Endometrial microvascular endothelial cells (primary cell): ENCODE measurements around the gene ITPKB. TPM values are rescaled to one million over a fixed set of nuclear protein-coding genes. Genes with fewer than 3 reads are reported as not detected.

ENCODE experiments used
- in situ Hi-C: cut with HindIII; loops from 2 replicates; pipeline ENCODE4 v1.10.0; 2017; ENCODE audit warnings: low sequenced_read_pairs, low pct_unique_long_range_greater_than_20kb; ENCODE audit errors: inconsistent ontology term
- total RNA-seq: library from RNA; depleted of rRNA; stranded (reverse); fragments of >200 nt; gene quantifications from one replicate; pipeline ENCODE4 v1.2.3, GENCODE V29; 2015; ENCODE audit errors: inconsistent ontology term

The ITPKB gene
- total RNA-seq, 1 donor from 2014 or later: 16.2 TPM

DNA sequence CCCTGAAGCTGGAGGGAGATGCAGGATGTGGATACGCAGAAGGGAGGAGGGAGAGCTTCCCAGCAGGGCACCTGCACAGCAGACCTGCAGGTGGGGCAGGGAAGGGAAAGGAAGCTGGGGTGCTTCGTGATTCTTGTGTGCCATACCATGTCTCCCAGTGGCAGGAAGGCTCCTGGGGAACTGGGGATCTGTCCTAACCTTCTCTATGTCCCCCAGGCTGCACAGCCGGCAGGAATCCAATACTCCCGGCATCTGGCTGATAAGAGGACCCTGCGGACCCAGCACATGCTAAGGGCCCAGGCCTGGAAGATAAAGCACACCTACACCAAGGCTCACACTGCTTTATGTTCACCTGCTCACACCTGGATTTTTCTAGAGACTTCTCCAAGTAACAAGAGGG is 79.4 kb downstream of the ITPKB start:
- in situ Hi-C loops: no loop called here

DNA sequence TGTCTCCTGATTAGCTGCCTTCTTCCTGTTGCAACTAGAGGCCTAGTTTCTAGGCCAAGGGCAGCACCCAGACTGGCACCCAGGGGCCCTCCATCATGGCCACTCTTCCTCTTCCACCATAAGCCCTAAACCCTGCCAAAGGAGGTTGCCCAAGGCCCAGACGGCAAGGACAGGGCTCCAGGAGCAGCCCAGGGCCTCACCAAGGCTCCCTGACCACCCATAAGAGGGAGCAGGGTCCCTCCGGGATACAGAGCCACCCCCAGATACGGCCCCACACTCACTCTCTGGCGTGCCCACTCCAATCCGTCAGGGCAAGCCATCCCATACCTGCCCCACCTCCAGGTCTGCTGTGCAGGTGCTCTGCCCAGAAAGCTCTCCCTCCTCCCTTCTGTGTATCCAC is 79.9 kb downstream of the ITPKB start:
- in situ Hi-C loops: no loop called here

DNA sequence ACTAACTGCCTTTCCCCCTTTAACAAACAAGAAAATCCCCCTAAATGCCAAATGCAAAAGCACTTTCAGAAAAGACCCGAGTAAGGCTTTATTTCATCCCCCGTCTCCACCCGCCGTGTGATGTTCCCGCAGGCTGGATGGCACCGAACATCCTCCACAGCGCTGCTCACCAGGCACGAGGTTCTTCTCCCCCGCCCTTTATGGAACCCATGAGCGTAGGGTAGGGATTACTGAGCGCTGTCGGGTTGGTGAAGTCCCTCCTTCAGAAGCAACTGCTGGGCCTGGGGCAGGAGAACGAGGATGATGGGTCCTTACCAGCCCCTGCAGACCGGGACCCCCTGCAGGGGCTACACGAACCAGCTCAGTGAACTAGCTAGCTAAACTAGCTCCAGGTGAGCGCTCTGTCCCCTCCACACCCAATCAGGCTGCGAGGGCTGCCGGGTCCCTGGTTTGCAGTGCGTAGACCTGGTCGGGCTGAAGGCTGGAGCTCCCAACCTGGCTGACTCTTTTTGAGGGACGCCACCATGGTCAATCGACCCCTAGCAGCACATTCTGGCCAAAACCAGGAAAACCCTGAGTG is 80.4 kb downstream of the ITPKB start:
- in situ Hi-C loops: no loop called here

DNA sequence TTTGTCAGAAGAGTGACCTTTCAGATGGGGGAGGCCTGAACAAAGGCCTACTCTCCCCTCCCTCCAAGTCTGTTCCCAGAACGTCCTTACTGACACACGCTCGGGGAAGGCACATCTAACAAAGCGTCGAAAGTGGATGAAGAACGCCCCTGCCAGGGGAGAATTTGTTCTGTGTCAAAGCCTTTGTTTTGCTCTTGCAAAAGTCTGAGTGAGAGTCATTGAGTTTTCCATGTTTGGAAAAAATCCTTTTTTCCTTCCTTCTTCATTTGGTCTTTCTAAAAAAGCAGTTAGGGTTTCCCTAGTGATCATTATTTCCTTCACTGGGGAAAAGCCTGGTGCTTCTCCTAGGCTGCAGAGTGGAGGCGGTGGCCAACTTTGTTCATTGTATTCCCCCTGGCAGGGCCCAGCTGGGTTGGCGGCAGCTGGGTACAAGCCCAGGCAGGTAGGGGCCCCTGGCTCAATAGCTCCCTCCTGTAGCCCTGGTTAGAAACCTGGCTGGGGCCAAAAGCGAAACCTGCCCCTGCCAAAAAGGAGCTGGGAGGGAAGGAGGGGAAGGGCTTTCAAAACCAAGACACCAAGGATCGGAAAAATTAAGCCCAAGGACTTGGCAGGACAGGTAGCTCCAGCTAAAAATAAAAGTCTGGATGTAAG is 81.1 kb downstream of the ITPKB start:
- in situ Hi-C loops: no loop called here

DNA sequence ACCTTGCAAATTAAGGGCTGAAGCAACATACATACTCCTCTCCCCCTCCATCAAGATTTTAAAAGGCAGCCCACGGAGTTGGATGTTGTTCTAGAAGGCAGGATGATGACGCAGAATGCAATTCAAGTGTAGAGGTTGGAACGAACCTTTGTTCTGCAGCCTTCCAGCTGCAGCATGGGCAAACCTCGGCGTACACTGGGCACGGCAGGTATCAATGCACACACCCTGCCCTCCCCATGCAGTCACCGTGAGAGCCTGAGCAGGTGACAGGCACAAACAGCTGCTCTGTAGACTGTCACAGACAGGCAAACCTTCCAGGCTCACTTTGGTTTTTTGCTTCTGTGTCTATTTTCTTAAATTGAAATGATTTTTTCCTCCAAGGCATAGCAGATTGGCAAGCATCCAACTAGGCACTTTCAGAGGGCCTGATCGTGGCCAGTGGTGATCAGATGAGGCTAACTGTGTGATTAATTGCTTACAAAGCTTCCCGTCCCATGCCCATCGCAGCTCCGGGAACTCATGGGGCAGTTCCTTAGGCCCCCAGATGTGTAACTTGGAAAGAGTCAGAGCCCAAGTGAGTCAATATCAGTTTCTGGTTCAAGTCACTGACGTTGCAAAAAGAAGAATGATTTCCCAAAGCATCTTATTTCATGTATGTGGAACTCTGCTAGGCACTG is 82.3 kb downstream of the ITPKB start:
- in situ Hi-C loops: no loop called here

DNA sequence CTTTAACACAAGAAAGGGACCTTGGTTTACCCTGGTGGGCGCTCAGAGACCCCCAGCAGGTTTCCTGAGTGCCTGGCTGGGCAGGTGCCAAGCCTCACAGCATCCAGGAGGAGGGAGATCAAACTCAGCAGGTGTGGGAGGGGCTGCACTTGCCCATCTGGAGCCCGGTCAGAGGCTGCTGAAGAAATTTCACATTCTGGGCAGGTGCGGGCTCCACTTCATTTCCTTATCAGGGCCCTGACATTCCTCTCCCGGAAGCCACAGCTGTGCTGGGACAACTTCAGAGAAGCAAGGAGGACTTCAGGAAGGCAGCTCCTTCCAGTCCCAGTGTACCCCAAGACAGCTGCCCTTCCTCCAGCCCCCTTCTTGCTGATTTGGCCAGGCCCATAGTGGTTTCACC is 82.9 kb downstream of the ITPKB start:
- in situ Hi-C loops: no loop called here

DNA sequence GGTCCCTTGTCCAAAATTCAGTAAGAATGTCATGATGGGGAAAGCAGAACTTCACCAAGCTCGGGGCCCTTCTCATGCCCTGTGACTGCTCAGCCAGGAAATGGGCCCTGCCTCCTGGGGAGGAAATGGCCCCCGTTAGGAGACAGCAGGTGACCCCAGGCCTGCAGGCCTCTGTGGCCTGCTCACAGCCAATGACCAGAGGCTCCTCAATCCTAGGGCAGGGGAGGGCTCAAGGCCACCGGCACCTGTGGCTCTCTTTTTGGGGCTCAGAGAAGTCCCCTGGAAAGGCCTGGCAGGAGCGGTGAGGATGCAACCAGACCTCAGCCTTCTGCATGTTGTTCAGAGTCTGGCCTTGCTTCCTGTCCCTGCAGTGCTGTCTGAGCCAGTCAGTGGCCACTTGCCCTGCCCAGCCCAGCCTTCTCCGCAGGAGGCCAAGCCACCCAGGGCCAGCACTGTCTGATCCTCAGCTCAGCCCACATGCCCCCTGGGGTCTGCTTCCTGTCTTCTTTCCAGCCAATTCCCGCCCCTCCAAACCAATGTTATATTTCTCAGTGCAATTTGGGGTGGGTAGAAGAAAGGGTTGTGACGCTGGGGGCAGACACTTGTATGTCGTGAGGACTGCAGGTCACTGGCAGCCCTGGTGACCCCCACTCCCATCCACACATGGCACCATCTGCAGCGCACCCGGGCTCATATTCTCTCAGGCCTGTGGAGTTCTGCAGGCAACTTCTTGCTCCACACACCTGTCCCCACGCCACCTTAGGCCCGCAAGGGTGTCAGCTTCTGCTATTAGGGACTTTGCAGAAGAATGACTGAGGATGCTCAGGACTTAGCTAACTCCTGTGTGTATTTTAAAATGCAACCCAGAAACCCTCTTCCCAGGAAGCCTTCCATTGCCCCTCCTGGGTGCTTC is 83.6 kb downstream of the ITPKB start:
- in situ Hi-C loops: no loop called here

DNA sequence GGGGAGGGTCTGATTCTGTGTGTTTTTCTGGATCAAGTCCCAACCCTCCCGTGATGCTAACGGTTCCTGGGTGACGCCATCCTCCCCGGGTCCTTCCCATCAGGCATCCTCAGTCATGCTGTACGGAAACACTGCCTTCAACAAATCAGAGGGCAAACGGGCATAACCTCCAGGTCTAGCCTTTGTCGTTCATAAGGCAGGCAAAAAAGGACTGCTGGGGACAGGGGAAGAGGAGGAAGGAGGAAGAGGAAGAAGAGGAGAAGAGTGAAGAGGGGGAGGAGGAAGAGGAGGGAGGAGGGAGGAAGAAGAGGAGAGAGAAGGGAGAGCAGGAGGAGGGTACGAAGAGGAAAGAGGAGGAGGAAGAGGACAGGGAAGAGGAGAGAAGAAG is 84.4 kb downstream of the ITPKB start:
- in situ Hi-C loops: no loop called here

DNA sequence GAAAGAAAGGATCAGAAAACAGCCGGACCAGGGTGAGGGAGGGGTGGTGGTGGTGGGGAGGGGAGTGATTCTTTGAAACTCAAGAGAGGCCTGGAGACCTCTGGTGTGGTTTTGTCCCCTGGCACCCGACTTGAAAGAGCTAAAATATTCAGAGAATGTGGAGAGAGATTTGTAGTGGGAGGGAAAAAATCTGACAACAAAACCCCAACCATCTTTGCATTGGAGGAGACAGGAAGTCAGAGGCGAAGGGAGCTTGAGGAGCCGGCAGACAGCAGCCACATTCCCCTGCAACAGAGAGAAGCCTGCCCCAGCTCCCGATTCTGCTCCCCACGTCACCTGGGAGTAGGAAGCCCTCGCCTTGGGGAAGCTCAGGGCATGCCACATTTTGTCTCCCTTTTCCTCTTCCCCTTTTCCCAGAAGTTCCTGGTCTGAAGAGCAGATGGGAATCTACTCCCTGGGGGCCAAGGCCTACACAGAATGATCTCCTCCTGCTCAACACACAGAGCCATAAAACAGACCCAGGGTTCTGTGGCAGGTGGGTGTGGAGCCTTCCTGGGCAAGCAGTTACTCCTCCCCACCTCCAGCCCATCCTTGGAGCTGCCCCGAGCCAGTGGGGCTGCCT is 84.9 kb downstream of the ITPKB start:
- in situ Hi-C loops: no loop called here

DNA sequence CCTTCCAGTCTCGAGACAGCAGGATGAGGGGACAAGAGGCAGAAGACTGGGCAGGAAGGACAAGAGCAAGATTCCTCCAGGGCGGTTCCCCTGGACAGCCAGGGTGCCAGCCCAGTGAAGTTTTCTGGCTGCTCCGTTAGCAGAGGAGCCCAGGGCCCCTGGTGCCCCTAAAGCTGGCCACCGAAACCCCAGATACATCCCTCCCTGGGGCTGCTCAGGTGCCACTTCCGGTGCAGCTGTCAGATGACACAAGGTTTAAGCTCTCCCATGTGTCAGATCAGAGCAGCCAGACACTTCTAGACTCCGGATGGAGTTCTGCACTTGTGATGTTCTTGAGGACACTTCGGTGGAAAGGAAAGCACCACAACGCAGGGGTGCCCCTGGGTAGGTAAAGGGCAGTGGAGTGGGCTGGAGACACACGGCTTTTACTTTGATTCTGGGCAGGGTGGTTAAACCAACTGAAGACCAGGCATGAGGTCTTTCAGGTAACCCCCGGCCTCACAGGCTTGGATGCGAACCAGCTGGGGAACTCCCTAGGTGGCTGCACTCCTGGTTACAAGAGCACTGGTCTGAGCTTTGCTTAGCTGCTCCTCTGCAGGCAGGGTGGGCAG is 85.7 kb downstream of the ITPKB start:
- in situ Hi-C loops: no loop called here

DNA sequence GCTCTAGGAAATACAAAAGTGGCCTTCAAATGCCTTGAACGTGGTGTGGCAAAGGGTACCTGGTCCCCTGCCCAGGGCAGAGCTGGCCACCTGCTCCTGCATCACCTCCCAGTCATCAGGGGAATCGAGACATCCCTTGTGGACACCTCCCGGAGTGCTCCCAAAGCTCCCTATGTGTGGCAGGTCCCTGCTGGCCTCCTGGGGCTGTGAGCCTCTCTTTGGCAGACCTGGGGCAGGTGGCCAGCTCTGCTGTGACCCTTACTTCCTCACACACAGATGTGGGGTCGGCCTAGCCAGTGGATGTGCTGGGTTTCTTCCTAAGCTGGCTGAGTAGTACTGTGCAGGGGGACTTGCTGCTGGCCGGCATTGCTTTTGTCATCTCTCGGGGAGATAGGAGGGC is 86.5 kb downstream of the ITPKB start:
- in situ Hi-C loops: no loop called here

DNA sequence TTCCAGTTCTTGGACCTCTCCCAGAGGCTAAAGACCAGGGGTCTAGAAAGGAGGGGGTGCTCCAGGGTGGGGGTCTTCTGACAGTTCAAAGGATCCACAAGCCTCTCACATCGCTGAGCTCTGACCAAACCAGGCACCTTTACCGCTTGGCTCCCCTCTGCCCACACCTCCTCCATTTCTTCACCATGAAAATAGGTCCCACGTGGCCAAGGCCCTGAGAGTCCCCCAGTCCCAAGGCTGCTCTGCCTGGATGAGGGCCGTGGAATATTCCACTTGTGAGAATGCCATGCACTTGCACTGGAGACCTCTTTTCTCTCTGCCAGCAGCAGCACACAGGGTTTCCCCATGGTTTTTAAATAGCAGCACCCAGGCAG is 87.4 kb downstream of the ITPKB start:
- in situ Hi-C loops: no loop called here

DNA sequence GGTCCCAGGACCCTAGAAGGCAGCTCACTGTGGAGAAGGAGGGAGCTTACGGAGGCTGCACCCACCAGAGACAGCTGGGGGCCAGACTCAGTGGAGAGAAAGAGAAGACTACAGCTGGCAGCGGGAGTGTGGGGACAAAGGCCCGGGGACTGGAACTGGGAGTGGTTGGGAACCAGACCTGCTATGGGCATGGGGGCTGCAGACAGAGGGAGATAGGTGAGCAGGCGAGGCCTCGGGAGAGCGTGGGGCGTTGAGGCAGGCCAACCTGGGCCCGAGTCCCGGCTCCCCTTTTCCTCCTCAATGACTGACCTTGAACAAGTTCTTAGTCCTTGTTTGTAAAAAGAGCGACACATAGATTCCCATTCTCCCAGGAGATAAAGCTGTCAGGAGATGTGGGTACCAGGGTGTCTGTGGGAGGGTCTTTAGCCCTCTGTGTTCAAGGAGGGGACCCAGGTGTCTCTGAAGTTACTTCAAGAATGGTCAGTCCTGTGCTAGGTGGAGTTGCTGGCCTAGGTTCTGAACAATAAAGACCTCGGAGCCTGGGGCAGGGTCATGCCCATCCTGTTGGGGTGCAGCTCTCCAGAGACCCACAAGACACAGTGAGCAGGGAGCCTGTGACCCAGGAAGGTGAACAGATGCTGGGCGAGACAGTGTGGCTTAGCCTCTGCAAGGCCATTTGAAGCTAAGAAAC is 87.9 kb downstream of the ITPKB start:
- in situ Hi-C loops: no loop called here

DNA sequence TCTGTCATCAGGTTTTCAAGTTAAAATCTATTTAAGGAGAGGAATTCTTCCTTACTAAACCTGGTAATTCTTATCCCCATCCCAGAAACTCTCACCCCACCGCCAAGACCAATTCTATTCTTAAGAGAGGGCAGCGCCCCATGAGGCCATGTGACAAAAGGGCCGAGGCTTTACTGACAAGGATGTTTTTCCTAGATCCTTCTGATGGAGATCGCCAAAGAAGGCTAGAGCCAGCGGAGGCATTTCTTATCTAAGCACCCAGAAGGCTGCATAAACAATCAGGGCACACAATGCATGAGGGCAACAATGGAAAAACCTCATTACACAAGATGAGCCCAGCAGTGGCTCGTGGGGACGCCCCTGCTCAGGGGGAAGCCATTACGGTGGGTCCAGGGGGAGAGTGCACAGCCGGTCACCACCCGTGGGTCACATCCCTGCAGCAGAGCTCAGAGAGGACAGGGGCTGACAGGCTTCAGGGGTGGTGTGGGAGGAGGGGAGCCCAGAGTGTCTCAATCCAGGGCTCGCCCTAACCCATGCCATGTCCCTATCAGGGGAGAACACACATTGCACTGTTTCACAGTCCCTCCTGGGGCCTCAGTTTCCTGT is 88.7 kb downstream of the ITPKB start:
- in situ Hi-C loops: no loop called here

DNA sequence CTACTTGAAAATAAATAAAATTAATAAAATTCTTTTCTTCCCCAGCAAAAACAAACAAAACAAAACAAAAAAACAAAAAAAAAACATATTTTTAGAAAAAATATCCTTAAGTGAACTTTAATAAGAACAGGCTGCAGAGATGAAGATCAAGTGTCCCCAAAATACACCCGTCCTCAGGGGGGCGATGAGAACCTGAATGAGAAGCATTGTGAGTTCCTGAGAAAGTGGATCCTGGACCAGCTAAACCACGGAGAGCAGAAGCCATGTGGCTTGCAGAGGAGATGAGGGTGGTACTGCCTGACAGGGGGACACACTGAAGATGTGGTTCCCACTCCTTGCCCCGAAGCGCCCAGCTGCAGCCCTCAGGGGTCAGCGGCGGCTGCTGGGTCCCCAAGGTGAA is 89.3 kb downstream of the ITPKB start:
- in situ Hi-C loops: no loop called here

DNA sequence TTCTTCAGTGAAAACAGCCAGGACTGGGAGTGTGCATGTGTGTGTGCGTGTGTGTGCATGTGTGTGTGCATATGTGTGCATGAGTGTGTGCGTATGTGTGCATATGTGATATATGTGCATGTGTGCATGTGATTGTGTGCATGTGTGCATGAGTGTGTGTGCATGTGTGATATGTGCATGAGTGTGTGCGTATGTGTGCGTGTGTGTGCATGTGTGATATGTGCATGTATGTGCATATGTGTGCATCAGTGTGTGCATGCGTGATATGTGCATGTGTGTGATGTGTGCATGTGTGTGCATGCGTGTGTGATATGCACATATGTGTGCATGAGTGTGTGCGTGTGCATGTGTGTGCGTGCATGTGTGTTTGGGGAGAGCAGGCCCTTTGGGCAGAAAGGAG is 89.8 kb downstream of the ITPKB start:
- in situ Hi-C loops: no loop called here

DNA sequence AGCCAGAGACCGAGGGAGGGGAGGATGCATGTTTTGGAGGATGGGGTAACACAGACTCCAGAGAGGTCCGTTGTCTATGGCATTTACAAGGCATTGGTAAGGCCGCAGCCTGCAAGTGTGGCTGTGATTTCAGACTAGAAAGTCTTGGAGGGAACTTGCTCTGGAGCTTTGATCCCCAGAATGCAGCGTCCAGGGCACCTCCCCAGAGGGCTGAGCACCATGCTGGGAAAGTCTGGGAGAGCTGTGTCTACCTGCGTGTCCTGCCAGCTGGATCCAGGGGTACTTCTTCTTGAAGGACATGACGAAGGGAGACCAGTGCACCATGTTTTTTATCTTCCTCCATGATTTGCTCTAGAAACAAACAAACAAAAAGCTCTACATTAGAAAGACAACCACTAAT is 90.7 kb downstream of the ITPKB start:
- in situ Hi-C loops: no loop called here

DNA sequence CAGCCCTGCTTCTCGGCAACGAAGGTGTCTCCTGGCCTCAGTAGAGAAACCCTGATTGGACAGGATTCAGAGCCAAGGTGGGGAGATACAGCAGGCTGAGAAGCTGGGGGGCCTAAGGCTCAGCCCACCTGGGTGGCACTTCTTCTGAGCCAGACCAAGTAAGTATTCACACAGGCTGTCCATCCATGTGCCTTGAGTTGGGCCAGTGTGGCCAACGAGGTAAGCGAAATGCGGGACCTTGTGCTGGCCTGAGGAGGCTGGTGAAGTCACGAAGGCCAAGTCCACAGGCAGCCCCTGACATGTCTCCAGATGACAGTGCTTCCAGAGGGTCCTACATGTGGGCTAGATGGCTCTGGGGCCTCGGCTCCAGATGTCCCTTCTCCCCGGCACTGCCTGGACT is 91.4 kb downstream of the ITPKB start:
- in situ Hi-C loops: no loop called here
